ENCODE data around the gene TASP1. TPM values are rescaled to one million over a fixed set of nuclear protein-coding genes. Genes with fewer than 3 reads are reported as not detected.

The TASP1 gene
- total RNA-seq, 1 experiment from 2014 or later, result 25.9 TPM

- Histone ChIP-seq H3K36me3 (ENCODE audit: low read depth) (no peaks in the 10 kb centered on the region), H3K4me2 (no peak overlapping the region), H3K4me1 (replicated peaks; ENCODE audit: insufficient read depth) (no peaks in the 10 kb centered on the region), H2AFZ (no peak overlapping the region), H3K9me3 (ENCODE audit: insufficient read depth, low read depth) (0 out of 2 replicates have a peak, but pooled peaks cover 8% of the 10 kb centered on the region), H3K79me2 (ENCODE audit: low read depth) (no peaks in the 10 kb centered on the region), H3K9me2 (ENCODE audit: insufficient read depth) (no peaks in the 10 kb centered on the region), H3F3A (ENCODE audit: insufficient read depth, low read depth) (no peaks in the 10 kb centered on the region), H4K20me1 (ENCODE audit: insufficient read depth) (no peaks in the 10 kb centered on the region), H3K27ac (no peak overlapping the region), H3K4me3 (no peak overlapping the region), H3K27me3 (ENCODE audit: insufficient read depth, low read depth) (no peaks in the 10 kb centered on the region)
- no TSS peak for BruUV-seq (replicated peaks)
- no peak for TF ChIP-seq EZH2 (IDR thresholded peaks at IDR 0.05; ENCODE audit: low read depth)
- no peak for TF ChIP-seq CTCF (conservative IDR thresholded peaks at IDR 0.05)
- intact Hi-C loops (cut with micrococcal nuclease; ENCODE audit: unreplicated experiment), result no loop called here
- CTCF ChIA-PET, result no interaction called here
- POLR2A ChIA-PET (ENCODE audit: unreplicated experiment), result no interaction called here
- DNase-seq, result no peak
These were observed 298.6 kb downstream of the TASP1 start for GRCh38 chr20:13340088-13340487.

Other genes with a start within 250 kb of the TASP1 start
- gene ESF1, start 146.0 kb upstream of the TASP1 start, total RNA-seq (2021), result 12.4 and 14.8 TPM in 2 replicates
- 22.3 and 24.0 TPM in 2 replicates for gene NDUFAF5, start 146.1 kb upstream of the TASP1 start, total RNA-seq (2021)

Data from PC-9 (cell line).